Naive B cell (primary cell): ENCODE data around the gene CLPTM1. TPM values are rescaled to one million over a fixed set of nuclear protein-coding genes. Genes with fewer than 3 reads are reported as not detected.
A peak's percentile ranks its signal among the peaks of the same experiment; 100 is the strongest.
"Not testable (repeated sequence)": the region's sequence is repeated elsewhere in the genome, so short reads cannot be mapped to it uniquely, and the experiment has no call there.

Experiments used
- ATAC-seq, 2 donors: fragments of 150-1000 bp; cut with Tn5 transposase; 2 replicates each; pipeline ENCODE4 v1.10.0; 2021; ENCODE audit warnings: low read depth in 2 of 2, mild to moderate bottlenecking in 2 of 2, moderate library complexity in 2 of 2
- DNase-seq: peaks from one replicate; pipeline ENCODE4 v3.0.0; 2022
- H3K27ac Mint-ChIP-seq, 6 donors: one replicate each; pipeline ENCODE4 v1.8.0; 2020 to 2022; ENCODE audit warnings: mild to moderate bottlenecking in 6 of 6, mixed read lengths in 6 of 6, moderate library complexity in 5 of 6, inconsistent platforms in 2 of 6
- H3K27me3 Mint-ChIP-seq, 3 donors: one replicate each; pipeline ENCODE4 v1.8.0; 2021 to 2022; ENCODE audit warnings: mixed read lengths in 3 of 3, mild to moderate bottlenecking in 1 of 3
- H3K36me3 Mint-ChIP-seq, 2 donors: one replicate each; pipeline ENCODE4 v1.8.0; 2020 to 2022; ENCODE audit warnings: mixed read lengths in 2 of 2, inconsistent platforms in 1 of 2, mild to moderate bottlenecking in 1 of 2
- H3K4me1 Mint-ChIP-seq, 3 donors: one replicate each; pipeline ENCODE4 v1.8.0; 2020 to 2022; ENCODE audit warnings: mixed read lengths in 3 of 3, inconsistent platforms in 1 of 3, mild to moderate bottlenecking in 1 of 3, moderate library complexity in 1 of 3
- H3K4me3 Mint-ChIP-seq, 8 donors: one replicate each; pipeline ENCODE4 v1.8.0; 2020 to 2022; ENCODE audit warnings: mild to moderate bottlenecking in 8 of 8, mixed read lengths in 8 of 8, moderate library complexity in 8 of 8, inconsistent platforms in 2 of 8
- H3K9me3 Mint-ChIP-seq, 7 donors: one replicate each; pipeline ENCODE4 v1.8.0; 2020 to 2022; ENCODE audit warnings: mixed read lengths in 7 of 7, mild to moderate bottlenecking in 5 of 7, inconsistent platforms in 2 of 7, moderate library complexity in 1 of 7
- polyA plus RNA-seq, 6 donors: library from polyadenylated mRNA; unstranded; fragments of 300-500 nt; fragmentation: Illumina TruSeq; gene quantifications; one replicate each; pipeline ENCODE4 v1.2.3, GENCODE V29; 2021; ENCODE audit warnings: low read depth in 6 of 6

Gene CLPTM1
- polyA plus RNA-seq, result 10 to 100 TPM; 17.5 to 27.2 (median 20.1) TPM

- Mint-ChIP-seq H3K9me3 (no peaks in the 10 kb centered on the region), H3K4me3 (peak within 1 kb of the TSS; percentile 91 to 100 (median 98)), H3K4me1 (peaks cover 39 to 64% (median 62%) of the 10 kb centered on the region in 3 donors), H3K36me3 (no peaks in the 10 kb centered on the region), H3K27ac (peak within 1 kb of the TSS; percentile 94 to 100 (median 97)), H3K27me3 (no peaks in the 10 kb centered on the region)
- DNase-seq, result peak; percentile 94
- ATAC-seq, result peak; percentile 93
Measured at GRCh38 chr19:44954649-44955504, at the start of gene CLPTM1. CLPTM1 (plus strand) TSS chr19:44955380; CDS start chr19:44955396, 16 bp downstream.

GRCh38 chr19:44905437-44906160 is 49.6 kb upstream of the CLPTM1 start, which contains the start of gene APOE:
APOE (plus strand) TSS chr19:44905796; CDS start chr19:44906625, 829 bp downstream.
- H3K4me1 Mint-ChIP-seq, result peaks cover 7 to 28% (median 17%) of the 10 kb centered on the region in 3 donors
- peaks cover 0 to 4% (median 0%) of the 10 kb centered on the region in 7 donors for H3K9me3 Mint-ChIP-seq
- no peak within 1 kb of the TSS for H3K27ac Mint-ChIP-seq
- H3K36me3 Mint-ChIP-seq, result peaks cover 0 to 8% of the 10 kb centered on the region in 2 donors
- no peak for DNase-seq
- peaks cover 11 to 35% (median 31%) of the 10 kb centered on the region in 3 donors for H3K27me3 Mint-ChIP-seq
- ATAC-seq, result peak in 1 of 2 donors; percentile 3
- peak within 1 kb of the TSS in 4 of 8 donors; percentile 25 to 69 (median 50) for H3K4me3 Mint-ChIP-seq

- peaks cover 0 to 4% of the 10 kb centered on the region in 2 donors for H3K36me3 Mint-ChIP-seq
- no peak overlapping the region for H3K27ac Mint-ChIP-seq
- ATAC-seq, result no peak
- DNase-seq, result no peak
- H3K27me3 Mint-ChIP-seq, result peaks cover 14 to 55% (median 46%) of the 10 kb centered on the region in 3 donors
- no peak overlapping the region for H3K4me3 Mint-ChIP-seq
- H3K4me1 Mint-ChIP-seq, result peaks cover 7 to 25% (median 17%) of the 10 kb centered on the region in 3 donors
- H3K9me3 Mint-ChIP-seq, result peaks cover 0 to 4% (median 0%) of the 10 kb centered on the region in 7 donors
Measured at GRCh38 chr19:44907613-44908012, 47.6 kb upstream of the CLPTM1 start.

- H3K27me3 Mint-ChIP-seq, result peaks cover 14 to 62% (median 52%) of the 10 kb centered on the region in 3 donors
- H3K9me3 Mint-ChIP-seq, result peaks cover 0 to 4% (median 0%) of the 10 kb centered on the region in 7 donors
- no peaks in the 10 kb centered on the region for H3K36me3 Mint-ChIP-seq
- H3K4me1 Mint-ChIP-seq, result peaks cover 7 to 24% (median 19%) of the 10 kb centered on the region in 3 donors
- ATAC-seq (no peak), DNase-seq (no peak)
- no peak overlapping the region for H3K4me3 Mint-ChIP-seq
- H3K27ac Mint-ChIP-seq, result peak overlapping the region in 2 of 6 donors; percentile 56 to 61
Measured at GRCh38 chr19:44908074-44908835, 46.9 kb upstream of the CLPTM1 start.

GRCh38 chr19:44908836-44909261 is 46.3 kb upstream of the CLPTM1 start:
- peaks cover 19 to 68% (median 58%) of the 10 kb centered on the region in 3 donors for H3K27me3 Mint-ChIP-seq

GRCh38 chr19:44909775-44910174 is 45.4 kb upstream of the CLPTM1 start:
- no peak overlapping the region for H3K4me3 Mint-ChIP-seq
- peaks cover 19 to 77% (median 68%) of the 10 kb centered on the region in 3 donors for H3K27me3 Mint-ChIP-seq
- ATAC-seq (no peak), DNase-seq (no peak)
- H3K27ac Mint-ChIP-seq, result peak overlapping the region in 1 of 6 donors; percentile 88
- H3K36me3 Mint-ChIP-seq, result no peaks in the 10 kb centered on the region
- peaks cover 0 to 4% (median 0%) of the 10 kb centered on the region in 7 donors for H3K9me3 Mint-ChIP-seq
- peaks cover 15 to 27% (median 23%) of the 10 kb centered on the region in 3 donors for H3K4me1 Mint-ChIP-seq

More at GRCh38 chr19:44908836-44909261, 46.3 kb upstream of the CLPTM1 start:
- Mint-ChIP-seq H3K4me1 (peaks cover 7 to 19% (median 15%) of the 10 kb centered on the region in 3 donors), H3K4me3 (no peak overlapping the region), H3K36me3 (no peaks in the 10 kb centered on the region), H3K27ac (no peak overlapping the region), H3K9me3 (peaks cover 0 to 4% (median 0%) of the 10 kb centered on the region in 7 donors)
- ATAC-seq (no peak), DNase-seq (no peak)

- peak overlapping the region in 2 of 8 donors; percentile 9 to 40 for H3K4me3 Mint-ChIP-seq
- peaks cover 11 to 16% (median 15%) of the 10 kb centered on the region in 3 donors for H3K4me1 Mint-ChIP-seq
- not testable (repeated sequence) for H3K36me3 Mint-ChIP-seq, ATAC-seq, DNase-seq, H3K9me3 Mint-ChIP-seq, H3K27ac Mint-ChIP-seq
- peaks cover 13 to 61% (median 56%) of the 10 kb centered on the region in 3 donors for H3K27me3 Mint-ChIP-seq
Measured at GRCh38 chr19:44911896-44912295, 43.3 kb upstream of the CLPTM1 start.

- Mint-ChIP-seq H3K36me3 (no peaks in the 10 kb centered on the region), H3K27me3 (peaks cover 11 to 55% (median 48%) of the 10 kb centered on the region in 3 donors), H3K27ac (no peak overlapping the region), H3K4me1 (peaks cover 11 to 15% (median 12%) of the 10 kb centered on the region in 3 donors), H3K4me3 (peak overlapping the region in 5 of 8 donors; percentile 32 to 96 (median 65)), H3K9me3 (peaks cover 0 to 4% (median 0%) of the 10 kb centered on the region in 7 donors)
- ATAC-seq (no peak), DNase-seq (no peak)
Measured at GRCh38 chr19:44912854-44913253, 42.3 kb upstream of the CLPTM1 start.

GRCh38 chr19:44913512-44914432 is 41.4 kb upstream of the CLPTM1 start:
- Mint-ChIP-seq H3K27ac (peak overlapping the region in 2 of 6 donors; percentile 20 to 26), H3K27me3 (peaks cover 8 to 50% (median 41%) of the 10 kb centered on the region in 3 donors), H3K4me3 (peak overlapping the region; percentile 72 to 98 (median 94)), H3K4me1 (peaks cover 11 to 15% (median 12%) of the 10 kb centered on the region in 3 donors)
- H3K36me3 Mint-ChIP-seq, DNase-seq, H3K9me3 Mint-ChIP-seq, ATAC-seq: not testable (repeated sequence)

- peaks cover 11 to 15% (median 12%) of the 10 kb centered on the region in 3 donors for H3K4me1 Mint-ChIP-seq
- H3K4me3 Mint-ChIP-seq, result peak within 1 kb of the TSS; percentile 72 to 98 (median 95)
- peak; percentile 74 for DNase-seq
- H3K27me3 Mint-ChIP-seq, result peaks cover 8 to 44% (median 41%) of the 10 kb centered on the region in 3 donors
- H3K9me3 Mint-ChIP-seq, H3K36me3 Mint-ChIP-seq: not testable (repeated sequence)
- peak; percentile 97 for ATAC-seq
- H3K27ac Mint-ChIP-seq, result peak within 1 kb of the TSS in 5 of 6 donors; percentile 26 to 93 (median 84)
Measured at GRCh38 chr19:44914433-44915206, 40.6 kb upstream of the CLPTM1 start, which contains the start of gene APOC1. APOC1 (plus strand) TSS chr19:44914608; CDS start chr19:44914892, 284 bp downstream.

- DNase-seq (no peak), ATAC-seq (no peak)
- Mint-ChIP-seq H3K4me1 (peaks cover 10 to 16% (median 14%) of the 10 kb centered on the region in 3 donors), H3K36me3 (no peaks in the 10 kb centered on the region), H3K4me3 (no peak overlapping the region), H3K27ac (no peak overlapping the region), H3K27me3 (peaks cover 3 to 42% (median 30%) of the 10 kb centered on the region in 3 donors), H3K9me3 (no peaks in the 10 kb centered on the region)
Measured at GRCh38 chr19:44924243-44924725, 30.9 kb upstream of the CLPTM1 start.
